Endothelial cell of umbilical vein (primary cell): Measurements from ENCODE around the gene SOX30. TPM values are rescaled to one million over a fixed set of nuclear protein-coding genes. Genes with fewer than 3 reads are reported as not detected.

Source experiments
- BruUV-seq: library from RNA; stranded (reverse); fragments of 400-500 nt; replicated peaks from 2 replicates; lab custom pipeline; 2021; lab: Mats Ljungman, UMichigan
- CTCF ChIA-PET: fragments of 300-600, 350-600 bp; sonication (Branson Sonifier 250); formaldehyde crosslinking; loops from one replicate; lab custom pipeline; 2021; ENCODE audit warnings: antibody characterized with exemption, inconsistent platforms; lab: Charles Lee
- POLR2A ChIA-PET: fragments of 300-600, 350-600 bp; sonication (Branson Sonifier 250); formaldehyde crosslinking; loops from one replicate; lab custom pipeline; 2021; ENCODE audit warnings: antibody characterized with exemption, inconsistent platforms; lab: Charles Lee
- DNase-seq: peaks from one replicate; pipeline ENCODE4 v3.0.0-alpha.2; 2011; ENCODE audit warnings: low read depth, low spot score
- FAIRE-seq: peaks from 2 replicates; lab custom pipeline; 2011; peaks lifted over from hg19 to GRCh38; lab: Jason Lieb, UNC
- H2AFZ ChIP-seq: 2 replicates; pipeline ENCODE4 v1.6.0; 2012; ENCODE audit warnings: low read depth, low read length, control low read depth, inconsistent platforms
- H3K27ac ChIP-seq: 2 replicates; pipeline ENCODE4 v1.5.1; 2011; ENCODE audit warnings: low read depth, mild to moderate bottlenecking, control low read depth, low read length, moderate library complexity; ENCODE audit not compliant: insufficient read depth
- H3K27me3 ChIP-seq, 2 experiments: 2 replicates each; pipeline versions ENCODE4 v1.6.0 to v1.6.1; 2011; ENCODE audit warnings: low read length in 2 of 2, mixed read lengths in 1 of 2; ENCODE audit not compliant: control insufficient read depth in 2 of 2, insufficient read depth in 2 of 2
- H3K36me3 ChIP-seq, 2 experiments: 2 replicates in 1 of 2; 3 replicates in 1 of 2; pipeline ENCODE4 v1.5.1; 2011; ENCODE audit warnings: low read length in 2 of 2, mild to moderate bottlenecking in 1 of 2, moderate library complexity in 1 of 2; ENCODE audit not compliant: control insufficient read depth in 2 of 2, insufficient read depth in 2 of 2; ENCODE audit errors: extremely low read depth in 1 of 2
- H3K4me1 ChIP-seq: 3 replicates; pipeline ENCODE4 v1.5.1; 2011; ENCODE audit warnings: mild to moderate bottlenecking, low read length; ENCODE audit not compliant: control insufficient read depth, insufficient read depth; ENCODE audit errors: extremely low read depth
- H3K4me2 ChIP-seq: 2 replicates; pipeline ENCODE4 v1.6.1; 2011; ENCODE audit warnings: low read length, control low read depth, mixed read lengths; ENCODE audit not compliant: insufficient read depth
- H3K4me3 ChIP-seq, 3 experiments: fragments of 200-600 bp in 1 of 3; sonication (generic), shearing (Covaris generic) in 1 of 3; replicated peaks in 1 of 3; 2 replicates each; pipeline ENCODE4 v1.5.1; 2011 to 2016; ENCODE audit warnings: control low read depth in 3 of 3, low read length in 3 of 3, mild to moderate bottlenecking in 2 of 3, inconsistent platforms in 1 of 3, low read depth in 1 of 3, moderate library complexity in 1 of 3; ENCODE audit not compliant: insufficient read depth in 1 of 3
- H3K79me2 ChIP-seq: 2 replicates; pipeline ENCODE4 v1.6.0; 2012; ENCODE audit warnings: low read length, inconsistent platforms; ENCODE audit not compliant: control insufficient read depth, insufficient read depth
- H3K9ac ChIP-seq: replicated peaks from 2 replicates; pipeline ENCODE3; 2011; ENCODE audit warnings: low read length, control low read depth; ENCODE audit not compliant: insufficient read depth; ENCODE audit errors: extremely low read depth
- H3K9me1 ChIP-seq: replicated peaks from 3 replicates; pipeline ENCODE4 v1.6.0; 2011; ENCODE audit warnings: mild to moderate bottlenecking, low read length; ENCODE audit not compliant: control insufficient read depth, insufficient read depth; ENCODE audit errors: extremely low read depth
- H3K9me3 ChIP-seq: replicated peaks from 2 replicates; pipeline ENCODE4 v1.5.1; 2012; ENCODE audit warnings: low read length, inconsistent platforms; ENCODE audit not compliant: control insufficient read depth, insufficient read depth
- H4K20me1 ChIP-seq: replicated peaks from 2 replicates; pipeline ENCODE3; 2011; ENCODE audit warnings: mild to moderate bottlenecking, low read length; ENCODE audit not compliant: control insufficient read depth, insufficient read depth; ENCODE audit errors: extremely low read depth
- EZH2 ChIP-seq: IDR thresholded peaks from 2 replicates; pipeline ENCODE4 v1.6.1; 2012; ENCODE audit warnings: borderline replicate concordance, low read depth, mild to moderate bottlenecking, moderate library complexity, low read length, inconsistent platforms; ENCODE audit not compliant: severe bottlenecking
- FOS ChIP-seq: IDR thresholded peaks from 2 replicates; pipeline ENCODE4 v1.6.1; 2011; ENCODE audit warnings: mild to moderate bottlenecking, low read length, moderate library complexity, borderline replicate concordance; ENCODE audit not compliant: insufficient read depth
- GATA2 ChIP-seq: IDR thresholded peaks from 2 replicates; pipeline ENCODE4 v1.7.0; 2011; ENCODE audit warnings: low read depth, mild to moderate bottlenecking, moderate library complexity, mixed read lengths, low read length; ENCODE audit not compliant: insufficient read length, insufficient read depth
- JUN ChIP-seq: IDR thresholded peaks from 2 replicates; pipeline ENCODE4 v1.6.1; 2011; ENCODE audit warnings: borderline replicate concordance, low read depth; ENCODE audit not compliant: insufficient read length, insufficient read depth
- MYC ChIP-seq: IDR thresholded peaks from one replicate; pipeline ENCODE4 v1.6.1; 2011; ENCODE audit warnings: mild to moderate bottlenecking, low read depth, low read length
- POLR2A ChIP-seq: IDR thresholded peaks from 2 replicates; pipeline ENCODE4 v1.6.1; 2012; ENCODE audit warnings: low read depth, mild to moderate bottlenecking, control low read depth, low read length
- POLR2AphosphoS5 ChIP-seq: IDR thresholded peaks from 2 replicates; pipeline ENCODE4 v1.6.1; 2012; ENCODE audit warnings: low read depth, mild to moderate bottlenecking, control low read depth, low read length, moderate library complexity; ENCODE audit not compliant: insufficient read depth
- dilution Hi-C: fragments of 300-500 bp; cut with MboI; formaldehyde crosslinking; loops from one replicate; pipeline ENCODE4 v1.15.0; 2019; ENCODE audit warnings: low sequenced_read_pairs; ENCODE audit not compliant: extremely low pct_ligation_motif_present
- intact Hi-C: fragments of 100-400 bp; cut with micrococcal nuclease; formaldehyde crosslinking; loops from one replicate; pipeline ENCODE4 v1.10.0; 2022
- polyA plus RNA-seq, 4 experiments: library from polyadenylated mRNA; depleted of rRNA in 3 of 4; stranded (reverse) in 3 of 4; unstranded in 1 of 4; fragments of >200 nt; gene quantifications; 2 replicates each; pipeline versions ENCODE4 v1.2.1 to v1.2.3, GENCODE V29; 2011 to 2012; ENCODE audit warnings: missing spikeins in 1 of 4
- total RNA-seq: library from RNA; stranded (reverse); gene quantifications from 2 replicates; pipeline ENCODE4 v1.2.3, GENCODE V29; 2021
- TF ChIP-seq, protein P1 (sequence below), 2 donors: IDR thresholded peaks; 1 replicate in 1 of 2; 2 replicates in 1 of 2; pipeline ENCODE4 v1.5.1; 2011; ENCODE audit warnings: low read length in 2 of 2, mild to moderate bottlenecking in 2 of 2, moderate library complexity in 2 of 2, control low read depth in 1 of 2, inconsistent platforms in 1 of 2, low read depth in 1 of 2; ENCODE audit not compliant: insufficient read depth in 1 of 2; ENCODE audit errors: extremely low read depth in 1 of 2
- TF ChIP-seq, protein P2 (sequence below): IDR thresholded peaks from 2 replicates; pipeline ENCODE4 v1.6.1; 2011; ENCODE audit not compliant: insufficient read depth, insufficient read length

Gene SOX30
- total and polyA plus RNA-seq, 2 donors (not counting 3 experiments of a cell fraction or from before 2014, with no cell fraction given) = not detected

DNA sequence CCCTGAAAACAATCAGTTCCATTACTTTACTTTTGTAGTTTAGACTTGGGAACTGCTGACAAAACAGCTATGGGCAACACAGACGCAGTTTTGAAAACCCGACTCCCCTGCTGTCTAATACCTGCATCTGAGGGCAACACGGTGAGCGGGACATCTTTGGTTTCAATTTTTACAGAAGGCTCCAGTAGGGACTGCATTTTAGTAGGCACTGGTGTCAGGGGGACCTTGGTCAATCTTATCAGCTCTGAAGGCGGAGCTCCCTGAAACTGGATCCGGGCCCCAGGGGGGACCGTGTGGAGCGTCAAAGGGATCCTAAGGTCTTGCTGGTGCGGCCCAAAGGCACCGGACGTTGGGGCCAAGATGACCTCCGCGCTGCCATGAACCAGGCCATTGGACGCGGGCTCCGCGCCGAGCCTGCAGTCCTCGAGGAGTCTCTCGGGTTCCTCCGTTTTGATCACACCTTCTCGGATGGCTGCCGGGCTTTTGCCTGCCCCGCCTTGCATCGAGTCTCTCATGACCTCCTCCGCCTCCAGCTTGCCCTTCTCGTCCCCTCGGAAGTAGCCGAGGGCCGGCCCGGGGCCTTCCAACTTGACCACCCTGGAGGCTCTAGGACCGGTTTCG, 1.1 kb downstream of the SOX30 start:
- POLR2A ChIA-PET = no interaction called here
- CTCF ChIA-PET = interaction anchor here (0.6 to 1.2 kb wide), 7 partner anchors 18 to 93 kb away, joined by 3 to 6 read pairs (median 4); partner anchors contain the start of gene LSM11
- DNase-seq = no peak
- no peaks in the 10 kb centered on the region for H3K27me3 ChIP-seq
- intact Hi-C loops (loop anchor here (1.0 to 5.0 kb wide), 2 partner anchors 92 to 139 kb away; partner anchors contain the start of gene LSM11), dilution Hi-C loops (no loop called here)
- H3K9ac ChIP-seq = no peak overlapping the region
- no peak overlapping the region for H3K4me2 ChIP-seq
- no peaks in the 10 kb centered on the region for H3K79me2 ChIP-seq
- H3K4me1 ChIP-seq = no peaks in the 10 kb centered on the region
- no peaks in the 10 kb centered on the region for H4K20me1 ChIP-seq
- H3K9me3 ChIP-seq = no peaks in the 10 kb centered on the region
- H3K9me1 ChIP-seq = no peaks in the 10 kb centered on the region
- no TSS peak for BruUV-seq
- no peak for FAIRE-seq
- H3K36me3 ChIP-seq = no peaks in the 10 kb centered on the region
- H2AFZ ChIP-seq = peak overlapping the region; percentile 97
- no peak overlapping the region for H3K4me3 ChIP-seq
- no peak for TF ChIP-seq JUN
- TF ChIP-seq GATA2 = no peak
- no peak overlapping the region for H3K27ac ChIP-seq

DNA sequence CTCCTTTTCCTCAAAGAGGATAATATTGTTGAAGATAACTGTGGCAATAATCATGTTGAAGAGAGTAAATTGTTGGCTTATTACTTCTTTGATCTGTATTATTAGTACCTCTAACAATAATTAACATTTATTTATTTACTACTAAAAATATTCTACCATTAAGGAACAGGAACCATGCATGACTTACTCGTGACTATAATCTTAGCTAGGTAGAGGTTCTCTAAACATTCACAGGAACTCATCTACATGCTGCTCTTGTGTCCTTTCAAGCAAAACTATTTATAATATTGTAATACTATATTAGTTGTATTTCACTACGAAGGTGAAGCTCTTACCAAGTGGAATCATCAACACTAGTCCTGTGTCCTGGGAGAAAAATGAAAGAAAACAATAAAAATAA, 3.1 kb downstream of the SOX30 start:
- FAIRE-seq = no peak
- intact Hi-C loops (no loop called here), dilution Hi-C loops (no loop called here)
- H3K9ac ChIP-seq = no peak overlapping the region
- H3K9me3 ChIP-seq = no peaks in the 10 kb centered on the region
- no peak for TF ChIP-seq FOS
- no peak for TF ChIP-seq JUN
- TF ChIP-seq, protein P1, sequence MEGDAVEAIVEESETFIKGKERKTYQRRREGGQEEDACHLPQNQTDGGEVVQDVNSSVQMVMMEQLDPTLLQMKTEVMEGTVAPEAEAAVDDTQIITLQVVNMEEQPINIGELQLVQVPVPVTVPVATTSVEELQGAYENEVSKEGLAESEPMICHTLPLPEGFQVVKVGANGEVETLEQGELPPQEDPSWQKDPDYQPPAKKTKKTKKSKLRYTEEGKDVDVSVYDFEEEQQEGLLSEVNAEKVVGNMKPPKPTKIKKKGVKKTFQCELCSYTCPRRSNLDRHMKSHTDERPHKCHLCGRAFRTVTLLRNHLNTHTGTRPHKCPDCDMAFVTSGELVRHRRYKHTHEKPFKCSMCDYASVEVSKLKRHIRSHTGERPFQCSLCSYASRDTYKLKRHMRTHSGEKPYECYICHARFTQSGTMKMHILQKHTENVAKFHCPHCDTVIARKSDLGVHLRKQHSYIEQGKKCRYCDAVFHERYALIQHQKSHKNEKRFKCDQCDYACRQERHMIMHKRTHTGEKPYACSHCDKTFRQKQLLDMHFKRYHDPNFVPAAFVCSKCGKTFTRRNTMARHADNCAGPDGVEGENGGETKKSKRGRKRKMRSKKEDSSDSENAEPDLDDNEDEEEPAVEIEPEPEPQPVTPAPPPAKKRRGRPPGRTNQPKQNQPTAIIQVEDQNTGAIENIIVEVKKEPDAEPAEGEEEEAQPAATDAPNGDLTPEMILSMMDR (IDR thresholded peaks at IDR 0.05; ENCODE audit: extremely low read depth in 1 of 2, insufficient read depth in 1 of 2, low read depth in 1 of 2, low read length in 2 of 2) = no peak
- no peak for TF ChIP-seq EZH2
- no peak for TF ChIP-seq GATA2
- TF ChIP-seq POLR2A = no peak
- no peak for TF ChIP-seq MYC
- TF ChIP-seq, protein P2, sequence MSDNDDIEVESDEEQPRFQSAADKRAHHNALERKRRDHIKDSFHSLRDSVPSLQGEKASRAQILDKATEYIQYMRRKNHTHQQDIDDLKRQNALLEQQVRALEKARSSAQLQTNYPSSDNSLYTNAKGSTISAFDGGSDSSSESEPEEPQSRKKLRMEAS = no peak
- no peak for TF ChIP-seq POLR2AphosphoS5
- no peak overlapping the region for H3K4me2 ChIP-seq
- H3K9me1 ChIP-seq = no peaks in the 10 kb centered on the region
- H4K20me1 ChIP-seq = no peaks in the 10 kb centered on the region
- no peaks in the 10 kb centered on the region for H3K36me3 ChIP-seq
- H3K27me3 ChIP-seq = no peaks in the 10 kb centered on the region
- no peak overlapping the region for H3K27ac ChIP-seq
- H3K4me3 ChIP-seq = no peak overlapping the region
- DNase-seq = no peak
- no TSS peak for BruUV-seq
- H3K4me1 ChIP-seq = no peaks in the 10 kb centered on the region
- ChIA-PET POLR2A (no interaction called here), CTCF (interaction anchor here (1.4 kb wide), 1 partner anchor 94 kb away, joined by 3 read pairs; the partner anchor contains the start of gene LSM11)
- H2AFZ ChIP-seq = no peak overlapping the region
- H3K79me2 ChIP-seq = no peaks in the 10 kb centered on the region
